Stimulated activated naive CD4-positive, alpha-beta T cell treated with Interleukin-2 at 50 U/mL for 16 hours (primary cell): ENCODE measurements around the gene SCRT2.

Experiments used
- DNase-seq: peaks from one replicate; lab custom pipeline; 2025; lab: John Stamatoyannopoulos, UW

Gene SCRT2

GRCh38 chr20:634148-634925 lies 41.3 kb downstream of the SCRT2 start:
- no peak for DNase-seq

- DNase-seq: no peak
Measured at GRCh38 chr20:631101-631500, 44.5 kb downstream of the SCRT2 start.

GRCh38 chr20:626579-626978 lies 49.0 kb downstream of the SCRT2 start:
- DNase-seq: no peak

GRCh38 chr20:625360-625932 lies 50.2 kb downstream of the SCRT2 start:
- DNase-seq: no peak

- no peak for DNase-seq
Measured at GRCh38 chr20:623704-624103, 51.9 kb downstream of the SCRT2 start.

GRCh38 chr20:623021-623420 lies 52.6 kb downstream of the SCRT2 start:
- no peak for DNase-seq

GRCh38 chr20:622161-622560 lies 53.4 kb downstream of the SCRT2 start:
- DNase-seq: no peak

- DNase-seq: no peak
Measured at GRCh38 chr20:621125-621756, 54.4 kb downstream of the SCRT2 start.

- DNase-seq: no peak
Measured at GRCh38 chr20:620246-620645, 55.4 kb downstream of the SCRT2 start.

GRCh38 chr20:618980-619379 lies 56.6 kb downstream of the SCRT2 start:
- no peak for DNase-seq

GRCh38 chr20:617934-618690 lies 57.5 kb downstream of the SCRT2 start:
- DNase-seq: no peak

- DNase-seq: no peak
Measured at GRCh38 chr20:615514-615913, 60.1 kb downstream of the SCRT2 start.

GRCh38 chr20:611843-612185 lies 63.8 kb downstream of the SCRT2 start:
- no peak for DNase-seq
